Fibroblast of skin of right biceps (primary cell): ENCODE results near the gene TNNT1.

Source experiments
- DNase-seq: peaks from one replicate; pipeline ENCODE4 v3.0.0-alpha.2; 2013

Gene TNNT1

GRCh38 chr19:55106591-55106990 lies 42.4 kb downstream of the TNNT1 start:
- DNase-seq: no peak

- no peak for DNase-seq
These were observed 43.8 kb downstream of the TNNT1 start for GRCh38 chr19:55105237-55105636.

GRCh38 chr19:55103190-55103589 lies 45.8 kb downstream of the TNNT1 start:
- no peak for DNase-seq

- no peak for DNase-seq
These were observed 47.7 kb downstream of the TNNT1 start for GRCh38 chr19:55101261-55101660.

GRCh38 chr19:55099557-55100506 lies 49.2 kb downstream of the TNNT1 start:
- no peak for DNase-seq

GRCh38 chr19:55098716-55099556 lies 50.1 kb downstream of the TNNT1 start:
- DNase-seq: no peak

- no peak for DNase-seq
These were observed 50.9 kb downstream of the TNNT1 start for GRCh38 chr19:55097864-55098715.

GRCh38 chr19:55096061-55096701 lies 52.8 kb downstream of the TNNT1 start:
- DNase-seq: no peak

- no peak for DNase-seq
These were observed 53.5 kb downstream of the TNNT1 start for GRCh38 chr19:55095260-55096060.

GRCh38 chr19:55094456-55095259 lies 54.3 kb downstream of the TNNT1 start:
- DNase-seq: no peak

GRCh38 chr19:55092423-55093318 lies 56.3 kb downstream of the TNNT1 start:
- no peak for DNase-seq

GRCh38 chr19:55091955-55092354 lies 57.1 kb downstream of the TNNT1 start:
- DNase-seq: no peak

GRCh38 chr19:55091126-55091910 lies 57.7 kb downstream of the TNNT1 start:
- DNase-seq: no peak

GRCh38 chr19:55090564-55090963 lies 58.4 kb downstream of the TNNT1 start:
- no peak for DNase-seq

GRCh38 chr19:55089342-55089944 lies 59.6 kb downstream of the TNNT1 start:
- DNase-seq: no peak

- DNase-seq: peak; percentile 67
These were observed 60.3 kb downstream of the TNNT1 start for GRCh38 chr19:55088543-55089341.

- no peak for DNase-seq
These were observed 61.0 kb downstream of the TNNT1 start for GRCh38 chr19:55088021-55088451.
